PC-9 (cell line): Measurements from ENCODE around the gene ADGRV1.

Source experiments
- EZH2 ChIP-seq: fragments of 200-600 bp; sonication (generic); IDR thresholded peaks from 2 replicates; pipeline ENCODE4 v1.8.0; 2017; ENCODE audit warnings: antibody characterized with exemption, low read depth
- TF ChIP-seq, protein P1 (sequence below): fragments of 200-600 bp; sonication (generic); conservative IDR thresholded peaks from 2 replicates; pipeline ENCODE4 v1.6.1; 2017; ENCODE audit warnings: mixed run types, antibody characterized with exemption, mild to moderate bottlenecking, moderate library complexity

DNA sequence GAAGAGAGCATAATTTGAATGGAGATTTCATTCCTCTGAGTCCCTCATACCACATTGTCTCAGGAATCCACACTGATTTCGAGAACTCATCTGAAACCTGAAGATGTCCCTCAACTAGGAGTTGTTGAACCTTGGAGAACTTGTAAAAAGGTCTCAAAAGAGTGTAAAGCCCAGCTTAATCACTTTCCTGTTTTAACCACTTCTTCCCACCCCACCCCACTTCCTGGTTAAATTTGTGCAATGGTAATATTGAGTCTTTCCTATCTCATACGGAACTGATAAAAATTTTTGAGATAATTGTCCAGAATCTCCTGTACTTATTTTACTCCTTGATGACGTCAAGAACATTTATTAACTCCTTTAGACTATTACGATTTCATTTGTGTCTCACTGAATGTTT is 583.8 kb downstream of the ADGRV1 start:
- TF ChIP-seq, protein P1, sequence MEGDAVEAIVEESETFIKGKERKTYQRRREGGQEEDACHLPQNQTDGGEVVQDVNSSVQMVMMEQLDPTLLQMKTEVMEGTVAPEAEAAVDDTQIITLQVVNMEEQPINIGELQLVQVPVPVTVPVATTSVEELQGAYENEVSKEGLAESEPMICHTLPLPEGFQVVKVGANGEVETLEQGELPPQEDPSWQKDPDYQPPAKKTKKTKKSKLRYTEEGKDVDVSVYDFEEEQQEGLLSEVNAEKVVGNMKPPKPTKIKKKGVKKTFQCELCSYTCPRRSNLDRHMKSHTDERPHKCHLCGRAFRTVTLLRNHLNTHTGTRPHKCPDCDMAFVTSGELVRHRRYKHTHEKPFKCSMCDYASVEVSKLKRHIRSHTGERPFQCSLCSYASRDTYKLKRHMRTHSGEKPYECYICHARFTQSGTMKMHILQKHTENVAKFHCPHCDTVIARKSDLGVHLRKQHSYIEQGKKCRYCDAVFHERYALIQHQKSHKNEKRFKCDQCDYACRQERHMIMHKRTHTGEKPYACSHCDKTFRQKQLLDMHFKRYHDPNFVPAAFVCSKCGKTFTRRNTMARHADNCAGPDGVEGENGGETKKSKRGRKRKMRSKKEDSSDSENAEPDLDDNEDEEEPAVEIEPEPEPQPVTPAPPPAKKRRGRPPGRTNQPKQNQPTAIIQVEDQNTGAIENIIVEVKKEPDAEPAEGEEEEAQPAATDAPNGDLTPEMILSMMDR, result no peak
- TF ChIP-seq EZH2, result no peak
